ENCODE results near the gene CLDN10.
"Not testable (repeated sequence)": the region's sequence is repeated elsewhere in the genome, so short reads cannot be mapped to it uniquely, and the experiment has no call there.

Gene CLDN10

DNA sequence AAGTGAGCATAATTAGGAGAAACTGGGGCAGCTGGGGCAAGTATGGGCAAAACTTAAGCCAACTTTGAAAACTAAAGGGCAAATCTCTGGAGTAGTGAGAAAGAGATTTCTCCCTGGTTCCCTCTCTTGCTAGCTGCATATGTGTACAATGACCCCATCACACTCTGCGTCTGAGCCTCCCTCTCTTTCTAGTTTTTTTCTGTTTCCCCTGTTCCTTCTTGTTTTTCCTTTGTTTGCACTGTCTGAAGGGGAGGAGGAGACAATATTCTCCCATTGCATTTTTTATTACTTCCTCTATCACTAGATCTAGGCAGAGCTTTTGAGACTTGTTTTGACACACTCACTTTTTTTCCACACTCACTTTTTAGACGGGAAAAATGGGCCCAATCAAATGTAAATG, 11.2 kb upstream of the CLDN10 start:
- DNase-seq (ENCODE audit: extremely low read depth in 1 of 2, low read depth in 1 of 2) = no peak

DNA sequence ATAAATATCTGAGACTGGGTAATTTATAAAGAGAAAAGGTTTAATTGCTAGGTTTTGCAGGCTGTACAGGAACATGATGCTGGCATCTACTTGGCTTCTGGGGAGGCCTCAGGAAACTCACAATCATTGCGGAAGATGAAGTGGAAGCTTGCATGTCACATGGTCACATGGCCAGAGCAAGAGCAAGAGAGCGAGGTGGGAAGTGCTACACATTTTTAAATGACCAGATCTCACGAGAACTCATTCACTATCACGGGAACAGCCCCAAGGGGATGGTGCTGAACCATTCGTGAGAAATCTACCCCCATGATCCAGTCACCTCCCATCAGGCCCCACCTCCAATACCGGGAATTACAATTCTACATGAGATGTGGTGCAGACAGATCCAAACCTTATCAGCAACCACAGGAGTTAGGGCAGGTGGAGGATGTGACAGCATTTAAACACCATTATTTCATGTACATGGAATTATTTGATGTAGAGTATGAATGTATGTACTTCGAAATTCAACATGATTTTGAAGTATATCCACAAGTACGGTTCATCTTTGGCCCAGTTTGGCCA, 10.5 kb upstream of the CLDN10 start:
- no peak for DNase-seq (ENCODE audit: extremely low read depth in 1 of 2, low read depth in 1 of 2)

- no peak for DNase-seq (ENCODE audit: extremely low read depth in 1 of 2, low read depth in 1 of 2)
Observed at GRCh38 chr13:95544293-95544692, 8.2 kb upstream of the CLDN10 start.

- DNase-seq (ENCODE audit: extremely low read depth in 1 of 2, low read depth in 1 of 2) = no peak
Observed at GRCh38 chr13:95546919-95547318, 5.6 kb upstream of the CLDN10 start.

DNA sequence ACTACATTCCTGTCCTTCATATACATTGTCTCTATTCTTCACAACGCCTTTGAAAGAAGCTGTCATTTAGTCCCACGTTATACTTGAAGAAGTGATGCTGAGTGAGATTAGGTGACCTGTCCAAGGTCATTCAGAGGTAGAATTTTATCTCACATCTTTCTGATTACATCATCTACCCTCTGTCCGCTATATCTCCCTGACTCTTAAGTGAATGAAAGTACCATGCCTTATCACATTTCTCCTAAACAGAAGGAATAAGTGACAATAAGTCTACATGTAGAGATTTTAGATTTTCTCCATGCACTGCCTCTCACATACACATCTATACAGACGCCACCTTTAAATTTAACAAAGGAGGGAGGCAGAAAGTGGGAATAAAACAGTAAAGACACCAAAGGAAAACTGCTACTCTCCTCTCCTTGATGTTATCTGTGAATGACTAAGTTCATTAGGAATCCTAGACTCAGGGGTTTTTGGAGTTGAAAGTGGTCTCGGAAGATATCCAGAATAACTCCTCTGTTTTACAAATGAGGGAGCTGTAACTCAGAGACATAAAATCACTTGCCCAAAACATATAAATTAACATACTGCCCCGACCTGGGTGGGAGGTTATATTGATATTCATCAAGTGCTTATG, 4.9 kb upstream of the CLDN10 start:
- DNase-seq (ENCODE audit: extremely low read depth in 1 of 2, low read depth in 1 of 2) = no peak

DNA sequence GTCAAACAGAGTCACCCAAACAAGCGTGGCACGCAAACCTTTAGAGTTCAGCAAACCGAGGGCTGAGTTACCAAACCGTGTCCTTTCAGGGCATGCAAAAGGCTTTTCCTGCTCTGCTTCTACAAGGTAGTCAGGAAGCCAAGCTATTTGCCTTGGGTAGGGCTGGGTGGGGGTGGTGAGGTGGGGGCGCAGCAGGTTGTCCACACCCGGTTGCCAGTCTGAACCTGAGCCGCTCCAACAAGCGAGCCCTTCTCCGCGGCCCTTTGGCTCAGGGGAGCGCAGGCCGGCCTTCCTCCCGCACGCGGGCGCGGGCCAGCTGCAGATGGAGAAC, 347 bp upstream of the CLDN10 start:
- DNase-seq (ENCODE audit: extremely low read depth in 1 of 2, low read depth in 1 of 2) = no peak

DNA sequence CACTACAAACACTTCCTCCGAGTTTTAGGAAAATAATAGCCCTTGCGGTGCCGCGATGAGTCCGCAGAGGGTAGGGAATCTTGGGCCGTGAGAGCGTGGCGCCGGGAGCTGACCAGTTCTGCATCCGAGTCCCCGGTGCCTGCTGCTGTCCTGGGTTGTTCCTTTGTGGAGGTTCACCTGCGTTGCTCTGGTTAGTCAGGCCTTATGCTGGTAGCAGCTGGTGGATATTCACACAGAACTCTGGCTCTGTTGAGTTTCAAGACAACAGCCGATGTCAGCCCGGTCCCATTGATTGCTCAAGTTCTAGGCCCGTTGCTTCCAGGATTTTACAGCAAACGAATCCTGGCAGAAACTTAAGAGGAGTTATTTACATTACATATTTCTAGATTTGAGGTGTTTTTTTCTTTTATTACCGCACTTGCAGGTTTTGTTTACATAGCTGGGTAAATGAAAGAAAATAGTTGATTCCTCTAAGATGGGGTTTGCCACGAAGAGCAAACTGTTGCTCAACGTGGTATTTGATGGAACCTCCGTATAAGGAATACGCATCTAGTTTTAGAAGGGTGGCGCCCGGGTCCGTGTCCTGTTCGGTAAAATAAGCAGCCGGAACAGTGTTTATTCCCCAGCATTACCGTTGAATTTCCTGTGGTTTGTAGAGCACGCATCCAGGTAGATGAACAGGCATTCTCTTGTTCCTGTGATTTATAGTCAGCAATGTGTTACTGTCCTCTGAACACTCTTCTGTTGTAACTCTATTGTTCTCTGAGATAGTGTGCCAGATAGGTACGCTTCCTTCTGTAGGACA, 1.3 kb downstream of the CLDN10 start:
- DNase-seq (ENCODE audit: extremely low read depth in 1 of 2, low read depth in 1 of 2) = no peak

DNA sequence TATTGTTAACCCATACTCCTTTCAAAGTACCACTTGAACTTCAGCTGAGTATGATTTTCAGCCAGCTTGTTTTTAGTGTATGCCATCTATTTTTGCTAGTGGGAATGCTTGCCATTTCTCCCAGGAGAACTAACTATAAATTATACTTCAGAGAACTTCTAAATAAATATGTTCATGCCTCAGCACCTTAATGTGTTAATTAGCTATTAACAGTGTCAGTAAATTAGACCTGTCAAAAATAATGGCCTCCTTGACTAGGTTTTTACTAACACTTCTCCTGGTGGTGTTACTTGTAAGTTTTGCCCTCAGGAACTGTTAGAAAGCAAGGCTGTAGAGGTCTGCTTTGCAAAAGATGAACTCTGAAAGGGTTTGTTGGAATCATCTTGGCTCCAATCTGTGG, 4.5 kb downstream of the CLDN10 start:
- DNase-seq (ENCODE audit: extremely low read depth in 1 of 2, low read depth in 1 of 2) = no peak

DNA sequence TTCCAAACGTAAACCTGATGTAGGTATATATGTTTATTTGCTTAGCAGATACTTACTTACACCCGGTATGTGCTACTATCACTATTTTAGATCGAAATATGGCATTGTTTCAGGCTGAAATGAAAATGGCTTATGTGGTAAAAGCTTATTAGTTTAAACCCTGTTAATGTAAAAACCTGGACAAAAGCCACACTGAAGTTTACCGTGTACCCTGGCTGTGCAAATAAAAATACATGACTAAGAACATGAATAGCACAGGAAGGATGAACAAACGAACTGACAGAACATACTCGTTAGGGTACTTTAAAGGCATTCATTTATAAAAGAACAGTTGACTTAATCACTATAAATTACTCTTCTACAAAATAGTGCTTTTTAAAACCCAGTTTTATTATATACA, 6.6 kb downstream of the CLDN10 start:
- no peak for DNase-seq (ENCODE audit: extremely low read depth in 1 of 2, low read depth in 1 of 2)

DNA sequence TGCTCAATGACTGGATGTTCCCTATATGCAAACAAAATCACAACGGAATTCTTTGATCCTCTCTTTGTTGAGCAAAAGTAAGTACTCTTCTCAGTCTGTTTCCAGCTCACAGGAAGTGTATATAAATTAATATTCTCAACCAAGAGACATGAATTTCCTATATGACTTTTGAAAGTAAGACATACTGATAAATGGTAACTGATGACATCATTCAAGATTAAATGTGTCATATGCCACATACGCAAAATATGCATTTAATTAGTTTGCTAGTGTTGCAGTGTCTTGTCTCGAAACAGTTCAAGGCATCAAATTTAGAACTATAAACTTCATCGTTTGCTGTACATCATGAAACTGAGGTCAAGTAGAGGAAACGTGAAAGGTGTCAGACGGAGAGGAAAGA, 7.9 kb downstream of the CLDN10 start:
- DNase-seq (ENCODE audit: extremely low read depth in 1 of 2, low read depth in 1 of 2) = no peak

DNA sequence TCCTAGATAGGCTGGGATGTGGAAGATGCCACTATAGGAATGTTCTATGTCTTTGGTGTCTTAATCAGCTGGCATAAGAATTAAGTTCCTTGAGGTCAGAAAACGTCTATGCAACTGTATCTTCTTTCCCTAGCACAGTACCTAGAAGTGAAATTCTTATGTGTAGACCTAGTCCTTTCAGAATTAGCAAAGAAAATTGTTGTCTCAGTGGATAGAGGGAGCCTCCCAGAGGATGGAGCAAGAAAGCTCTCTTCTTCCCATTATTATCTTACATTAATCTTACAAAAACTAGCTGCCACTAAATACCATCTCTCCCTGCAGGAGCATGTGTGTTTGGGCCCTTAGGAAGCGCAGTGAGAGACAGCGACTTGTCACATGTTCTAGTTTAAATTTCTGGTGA, 11.6 kb downstream of the CLDN10 start:
- no peak for DNase-seq (ENCODE audit: extremely low read depth in 1 of 2, low read depth in 1 of 2)

- no peak for DNase-seq (ENCODE audit: extremely low read depth in 1 of 2, low read depth in 1 of 2)
Observed at GRCh38 chr13:95564733-95565291, 12.3 kb downstream of the CLDN10 start.

DNA sequence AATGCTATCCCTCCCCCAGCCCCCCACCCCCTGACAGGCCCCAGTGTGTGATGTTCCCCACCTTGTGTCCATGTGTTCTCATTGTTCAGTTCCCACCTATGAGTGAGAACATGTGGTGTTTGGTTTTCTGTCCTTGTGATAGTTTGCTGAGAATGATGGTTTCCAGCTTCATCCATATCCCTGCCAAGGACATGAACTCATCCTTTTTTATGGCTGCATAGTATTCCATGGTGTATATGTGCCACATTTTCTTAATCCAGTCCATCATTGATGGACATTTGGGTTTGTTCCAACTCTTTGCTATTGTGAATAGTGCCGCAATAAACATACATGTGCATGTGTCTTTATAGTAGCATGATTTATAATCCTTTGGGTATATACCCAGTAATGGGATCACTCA, 13.2 kb downstream of the CLDN10 start:
- not testable (repeated sequence) for DNase-seq (ENCODE audit: extremely low read depth in 1 of 2, low read depth in 1 of 2)

GRCh38 chr13:95568131-95568530, 15.6 kb downstream of the CLDN10 start:
- DNase-seq (ENCODE audit: extremely low read depth in 1 of 2, low read depth in 1 of 2) = no peak

DNA sequence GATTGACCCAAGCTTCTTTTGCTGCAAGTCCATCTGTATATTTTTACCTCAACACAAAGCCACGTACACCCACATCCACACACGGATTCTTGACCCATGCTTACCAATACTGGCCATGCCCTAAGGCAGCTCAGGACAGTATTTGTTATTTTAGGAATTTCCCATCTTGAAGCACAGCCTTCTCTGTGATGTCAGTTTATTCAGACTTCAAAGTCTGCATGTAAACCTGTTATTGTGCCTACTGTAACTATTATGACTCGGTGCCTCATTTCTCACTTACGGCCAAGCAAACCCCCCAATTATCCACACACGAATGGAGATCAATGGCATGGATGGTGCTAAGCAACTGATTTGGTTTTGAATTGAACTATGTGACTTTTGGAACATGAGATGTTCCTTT, 17.5 kb downstream of the CLDN10 start:
- DNase-seq (ENCODE audit: extremely low read depth in 1 of 2, low read depth in 1 of 2) = no peak

DNA sequence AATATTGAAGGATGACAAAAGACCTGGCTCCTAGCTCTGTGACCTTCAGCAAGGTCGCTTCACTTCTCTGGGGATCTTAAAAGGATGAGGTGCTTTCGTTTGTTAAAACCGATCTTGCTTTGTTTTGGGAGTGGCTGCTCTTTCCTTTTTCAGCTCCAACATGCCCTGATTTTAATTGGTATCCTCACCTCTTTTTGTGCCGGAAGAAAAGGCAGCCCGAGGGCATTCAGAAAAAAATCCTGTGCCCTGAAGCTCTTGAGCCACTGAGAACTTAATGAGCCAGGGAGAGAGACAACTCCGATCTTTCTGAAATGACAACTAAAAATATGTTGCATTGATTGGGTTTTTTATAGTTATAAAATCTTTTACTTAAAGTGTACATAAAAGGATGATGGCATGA, 19.4 kb downstream of the CLDN10 start:
- no peak for DNase-seq (ENCODE audit: extremely low read depth in 1 of 2, low read depth in 1 of 2)

DNA sequence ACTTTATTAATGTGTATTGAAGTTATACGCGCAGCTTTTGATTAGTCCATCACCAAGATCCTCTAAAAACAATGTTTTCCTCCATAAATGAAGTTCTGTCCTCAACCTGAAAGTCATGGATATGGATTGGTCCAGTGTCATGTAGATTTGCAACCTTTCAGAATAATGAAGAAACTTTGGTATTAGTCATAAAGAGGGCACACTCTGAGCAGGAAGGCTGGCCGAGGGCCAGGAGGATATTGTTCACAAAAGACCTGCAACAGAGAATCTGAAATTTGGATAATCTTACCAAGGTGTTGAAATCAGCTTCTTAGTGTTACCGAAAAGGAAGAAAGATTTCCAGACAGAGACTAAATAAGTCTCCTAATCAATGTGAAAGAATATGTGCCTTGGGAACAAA, 20.7 kb downstream of the CLDN10 start:
- no peak for DNase-seq (ENCODE audit: extremely low read depth in 1 of 2, low read depth in 1 of 2)

DNA sequence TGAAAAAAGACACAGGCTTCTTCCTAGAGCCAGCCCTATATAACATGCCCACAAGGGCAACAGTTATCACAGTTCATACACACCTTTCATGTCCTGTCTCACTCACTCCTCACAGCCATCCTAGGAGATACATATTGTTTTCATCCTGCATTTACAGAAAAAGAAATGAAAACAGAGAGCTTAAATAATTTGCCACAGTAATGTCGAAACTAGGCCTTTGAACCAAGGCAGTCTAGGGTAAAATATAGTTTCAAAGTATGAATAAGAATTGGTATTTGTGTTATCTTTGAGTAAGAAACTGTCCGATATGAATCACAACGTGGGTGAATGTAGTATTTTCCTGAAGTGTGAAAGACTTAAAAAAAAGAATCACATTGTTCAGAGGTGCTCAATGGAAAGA, 26.8 kb downstream of the CLDN10 start:
- DNase-seq (ENCODE audit: extremely low read depth in 1 of 2, low read depth in 1 of 2) = no peak

DNA sequence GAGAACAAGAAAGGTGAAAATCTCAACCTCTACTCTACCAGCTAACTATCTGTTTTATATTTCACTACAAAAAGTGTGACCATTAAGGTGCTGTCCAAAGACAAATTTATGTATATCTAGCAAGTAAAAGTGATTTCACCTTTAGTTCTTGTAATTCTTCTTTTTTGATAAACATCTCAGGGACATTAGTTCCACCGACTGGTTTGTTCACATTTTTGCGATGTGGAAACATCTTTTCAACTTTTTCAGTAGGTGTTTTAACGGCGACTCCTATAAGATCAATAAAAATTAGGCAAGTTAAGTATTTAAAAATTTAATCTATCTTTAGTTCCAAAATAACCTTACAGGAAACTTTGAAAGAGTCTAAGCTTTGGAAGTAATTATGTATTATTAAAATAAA, 33.3 kb downstream of the CLDN10 start:
- DNase-seq (ENCODE audit: extremely low read depth in 1 of 2, low read depth in 1 of 2) = no peak

DNA sequence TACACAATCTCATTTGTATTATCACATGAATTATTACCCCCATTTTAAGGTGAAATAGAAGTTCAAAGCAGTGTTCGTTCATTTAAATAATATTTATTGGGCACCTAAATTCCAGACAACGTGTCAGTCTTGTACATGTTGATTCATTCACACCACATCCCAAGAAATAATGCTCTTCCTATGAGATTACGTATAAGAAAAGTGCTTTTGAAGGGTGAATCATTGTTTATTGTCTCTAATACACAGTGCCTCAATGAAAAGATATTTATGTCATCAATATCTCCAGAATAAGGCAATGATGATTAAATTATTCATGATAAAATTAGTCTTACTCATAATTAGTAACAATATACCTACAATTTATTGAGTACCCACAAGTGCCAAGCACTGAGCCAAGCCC, 35.6 kb downstream of the CLDN10 start:
- no peak for DNase-seq (ENCODE audit: extremely low read depth in 1 of 2, low read depth in 1 of 2)

DNA sequence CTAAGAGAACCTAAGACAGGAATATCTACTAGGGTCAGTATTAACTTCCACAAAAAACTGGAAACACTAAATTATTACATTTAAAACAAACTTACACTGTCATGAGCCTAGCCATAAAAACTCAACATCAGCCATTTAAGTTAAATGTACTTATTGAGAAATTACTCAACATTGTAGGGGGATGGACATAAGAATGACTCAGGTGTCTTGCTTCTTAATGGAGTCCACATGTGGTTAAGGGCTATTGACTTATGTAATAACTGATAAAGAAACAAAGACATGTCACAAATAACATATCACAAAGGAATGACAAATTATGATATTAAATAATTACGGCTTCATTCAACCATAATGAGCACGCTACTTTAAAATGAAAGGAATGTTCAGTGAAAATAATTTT, 36.2 kb downstream of the CLDN10 start:
- no peak for DNase-seq (ENCODE audit: extremely low read depth in 1 of 2, low read depth in 1 of 2)

DNA sequence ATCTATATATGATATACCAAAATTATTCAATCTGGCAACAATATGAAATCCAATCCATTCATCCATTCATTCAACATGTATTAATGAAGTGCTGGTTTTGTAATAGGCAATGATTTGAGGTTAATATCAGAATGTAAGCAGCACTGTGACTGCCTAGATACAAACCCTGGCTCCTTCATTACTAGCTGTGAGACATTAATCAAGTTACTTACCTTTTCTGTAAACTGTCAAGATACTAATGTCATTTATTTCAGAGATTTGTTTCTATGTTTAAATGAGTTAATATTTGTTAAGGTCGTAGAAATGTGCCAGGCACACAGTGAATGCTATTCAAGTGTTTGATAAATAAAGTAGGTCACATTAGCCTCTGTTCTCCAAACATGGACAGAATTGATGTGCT, 40.9 kb downstream of the CLDN10 start:
- DNase-seq (ENCODE audit: extremely low read depth in 1 of 2, low read depth in 1 of 2) = no peak

All from stimulated activated CD8-positive, alpha-beta memory T cell treated with anti-CD3 and anti-CD28 coated beads, Interleukin-7, amount 100 ng/mL, for 48 hours (primary cell).